ENCODE data around the gene ZDHHC16.
"Not testable (repeated sequence)": the region's sequence is repeated elsewhere in the genome, so short reads cannot be mapped to it uniquely, and the experiment has no call there.

The ZDHHC16 gene

GRCh38 chr10:97454330-97455036 is 8.5 kb downstream of the ZDHHC16 start:
- DNase-seq (ENCODE audit: low spot score in 2 of 2) (no peak), ATAC-seq (ENCODE audit: low read depth) (no peak)
- no peaks in the 10 kb centered on the region for H3K27me3 Mint-ChIP-seq
- no peaks in the 10 kb centered on the region for H3K9me3 Mint-ChIP-seq
- peak overlapping the region; percentile 59 for H3K27ac Mint-ChIP-seq
- H3K36me3 Mint-ChIP-seq = peaks cover 16% of the 10 kb centered on the region
- peaks cover 7% of the 10 kb centered on the region for H3K4me1 Mint-ChIP-seq
- no peak overlapping the region for H3K4me3 Mint-ChIP-seq

GRCh38 chr10:97456034-97456685 is 10.2 kb downstream of the ZDHHC16 start:
- ATAC-seq (ENCODE audit: low read depth) (no peak), DNase-seq (ENCODE audit: low spot score in 2 of 2) (no peak)
- H3K36me3 Mint-ChIP-seq = peaks cover 19% of the 10 kb centered on the region
- H3K9me3 Mint-ChIP-seq = no peaks in the 10 kb centered on the region
- no peak overlapping the region for H3K4me3 Mint-ChIP-seq
- H3K27ac Mint-ChIP-seq = peak overlapping the region; percentile 48
- no peaks in the 10 kb centered on the region for H3K27me3 Mint-ChIP-seq
- H3K4me1 Mint-ChIP-seq = no peaks in the 10 kb centered on the region

GRCh38 chr10:97456686-97457065 is 10.7 kb downstream of the ZDHHC16 start:
- H3K9me3 Mint-ChIP-seq = no peaks in the 10 kb centered on the region
- peak overlapping the region; percentile 48 for H3K27ac Mint-ChIP-seq
- peaks cover 21% of the 10 kb centered on the region for H3K36me3 Mint-ChIP-seq
- no peaks in the 10 kb centered on the region for H3K27me3 Mint-ChIP-seq
- DNase-seq (ENCODE audit: low spot score in 2 of 2) = no peak
- ATAC-seq (ENCODE audit: low read depth) = no peak
- no peaks in the 10 kb centered on the region for H3K4me1 Mint-ChIP-seq
- no peak overlapping the region for H3K4me3 Mint-ChIP-seq

- Mint-ChIP-seq H3K4me3 (no peak overlapping the region), H3K9me3 (no peaks in the 10 kb centered on the region), H3K4me1 (no peaks in the 10 kb centered on the region), H3K27ac (no peak overlapping the region), H3K36me3 (peaks cover 25% of the 10 kb centered on the region), H3K27me3 (no peaks in the 10 kb centered on the region)
- no peak for DNase-seq (ENCODE audit: low spot score in 2 of 2)
- no peak for ATAC-seq (ENCODE audit: low read depth)
Measured at GRCh38 chr10:97459111-97459510, 13.1 kb downstream of the ZDHHC16 start.

GRCh38 chr10:97459933-97460332 is 14.0 kb downstream of the ZDHHC16 start:
- DNase-seq (ENCODE audit: low spot score in 2 of 2) = no peak

GRCh38 chr10:97462309-97462708 is 16.3 kb downstream of the ZDHHC16 start:
- H3K27me3 Mint-ChIP-seq = no peaks in the 10 kb centered on the region
- no peak for ATAC-seq (ENCODE audit: low read depth)
- no peak overlapping the region for H3K27ac Mint-ChIP-seq
- H3K9me3 Mint-ChIP-seq = no peaks in the 10 kb centered on the region
- no peaks in the 10 kb centered on the region for H3K4me1 Mint-ChIP-seq
- peaks cover 28% of the 10 kb centered on the region for H3K36me3 Mint-ChIP-seq
- no peak for DNase-seq (ENCODE audit: low spot score in 2 of 2)
- no peak overlapping the region for H3K4me3 Mint-ChIP-seq

More at GRCh38 chr10:97459933-97460332, 14.0 kb downstream of the ZDHHC16 start:
- peaks cover 26% of the 10 kb centered on the region for H3K36me3 Mint-ChIP-seq
- H3K9me3 Mint-ChIP-seq = no peaks in the 10 kb centered on the region
- no peak overlapping the region for H3K4me3 Mint-ChIP-seq
- no peaks in the 10 kb centered on the region for H3K27me3 Mint-ChIP-seq
- no peak overlapping the region for H3K27ac Mint-ChIP-seq
- H3K4me1 Mint-ChIP-seq = no peaks in the 10 kb centered on the region
- no peak for ATAC-seq (ENCODE audit: low read depth)

GRCh38 chr10:97463363-97464132 is 17.6 kb downstream of the ZDHHC16 start:
- ATAC-seq (ENCODE audit: low read depth) = peak; percentile 56
- H3K9me3 Mint-ChIP-seq = no peaks in the 10 kb centered on the region
- H3K36me3 Mint-ChIP-seq = peaks cover 25% of the 10 kb centered on the region
- no peaks in the 10 kb centered on the region for H3K27me3 Mint-ChIP-seq
- no peak overlapping the region for H3K4me3 Mint-ChIP-seq
- peak overlapping the region; percentile 17 for H3K27ac Mint-ChIP-seq
- DNase-seq (ENCODE audit: low spot score in 2 of 2) = peak; percentile 35 to 38
- H3K4me1 Mint-ChIP-seq = no peaks in the 10 kb centered on the region

GRCh38 chr10:97464226-97464625 is 18.3 kb downstream of the ZDHHC16 start:
- no peak overlapping the region for H3K4me3 Mint-ChIP-seq
- peak overlapping the region; percentile 17 for H3K27ac Mint-ChIP-seq
- H3K9me3 Mint-ChIP-seq = no peaks in the 10 kb centered on the region
- ATAC-seq (ENCODE audit: low read depth) = no peak
- peaks cover 20% of the 10 kb centered on the region for H3K36me3 Mint-ChIP-seq
- H3K4me1 Mint-ChIP-seq = no peaks in the 10 kb centered on the region
- no peaks in the 10 kb centered on the region for H3K27me3 Mint-ChIP-seq
- no peak for DNase-seq (ENCODE audit: low spot score in 2 of 2)

- H3K36me3 Mint-ChIP-seq = peaks cover 16% of the 10 kb centered on the region
- no peak for DNase-seq (ENCODE audit: low spot score in 2 of 2)
- no peak overlapping the region for H3K27ac Mint-ChIP-seq
- ATAC-seq (ENCODE audit: low read depth) = no peak
- H3K4me3 Mint-ChIP-seq = no peak overlapping the region
- H3K27me3 Mint-ChIP-seq = no peaks in the 10 kb centered on the region
- H3K9me3 Mint-ChIP-seq = no peaks in the 10 kb centered on the region
- H3K4me1 Mint-ChIP-seq = no peaks in the 10 kb centered on the region
Measured at GRCh38 chr10:97465982-97466381, 20.0 kb downstream of the ZDHHC16 start.

GRCh38 chr10:97466755-97467154 is 20.8 kb downstream of the ZDHHC16 start:
- Mint-ChIP-seq H3K36me3 (peaks cover 15% of the 10 kb centered on the region), H3K27me3 (no peaks in the 10 kb centered on the region), H3K9me3 (no peaks in the 10 kb centered on the region), H3K27ac (no peak overlapping the region), H3K4me1 (no peaks in the 10 kb centered on the region), H3K4me3 (no peak overlapping the region)
- DNase-seq (ENCODE audit: low spot score in 2 of 2) = no peak
- no peak for ATAC-seq (ENCODE audit: low read depth)

GRCh38 chr10:97468162-97468561 is 22.2 kb downstream of the ZDHHC16 start:
- H3K27me3 Mint-ChIP-seq = no peaks in the 10 kb centered on the region
- no peak overlapping the region for H3K4me3 Mint-ChIP-seq
- no peaks in the 10 kb centered on the region for H3K9me3 Mint-ChIP-seq
- H3K4me1 Mint-ChIP-seq = no peaks in the 10 kb centered on the region
- peaks cover 12% of the 10 kb centered on the region for H3K36me3 Mint-ChIP-seq
- DNase-seq (ENCODE audit: low spot score in 2 of 2) (no peak), ATAC-seq (ENCODE audit: low read depth) (no peak)
- no peak overlapping the region for H3K27ac Mint-ChIP-seq

GRCh38 chr10:97468781-97469180 is 22.8 kb downstream of the ZDHHC16 start:
- H3K9me3 Mint-ChIP-seq; H3K27ac Mint-ChIP-seq; ATAC-seq (ENCODE audit: low read depth); H3K27me3 Mint-ChIP-seq; DNase-seq (ENCODE audit: low spot score in 2 of 2); H3K4me1 Mint-ChIP-seq; H3K4me3 Mint-ChIP-seq: not testable (repeated sequence)
- H3K36me3 Mint-ChIP-seq = peaks cover 15% of the 10 kb centered on the region

- H3K36me3 Mint-ChIP-seq = peaks cover 39% of the 10 kb centered on the region
- ATAC-seq (ENCODE audit: low read depth) = no peak
- H3K4me1 Mint-ChIP-seq = no peaks in the 10 kb centered on the region
- no peak overlapping the region for H3K4me3 Mint-ChIP-seq
- peaks cover 4% of the 10 kb centered on the region for H3K9me3 Mint-ChIP-seq
- no peak for DNase-seq (ENCODE audit: low spot score in 2 of 2)
- H3K27ac Mint-ChIP-seq = no peak overlapping the region
- no peaks in the 10 kb centered on the region for H3K27me3 Mint-ChIP-seq
Measured at GRCh38 chr10:97474918-97475317, 28.9 kb downstream of the ZDHHC16 start.

GRCh38 chr10:97475936-97476594 is 30.1 kb downstream of the ZDHHC16 start:
- Mint-ChIP-seq H3K9me3 (peaks cover 4% of the 10 kb centered on the region), H3K27me3 (no peaks in the 10 kb centered on the region), H3K36me3 (peaks cover 44% of the 10 kb centered on the region), H3K27ac (no peak overlapping the region), H3K4me1 (no peaks in the 10 kb centered on the region), H3K4me3 (no peak overlapping the region)
- ATAC-seq (ENCODE audit: low read depth) = no peak
- DNase-seq (ENCODE audit: low spot score in 2 of 2) = no peak

Data from memory B cell (primary cell).